Panc1 (cell line): ENCODE measurements around the gene OLIG3. TPM values are rescaled to one million over a fixed set of nuclear protein-coding genes. Genes with fewer than 3 reads are reported as not detected.

Source experiments
- ATAC-seq: fragments of 200-7000 bp; cut with Tn5 transposase; 2 replicates; pipeline ENCODE4 v1.9.1; 2020; ENCODE audit warnings: mild to moderate bottlenecking, moderate library complexity
- BruUV-seq: library from RNA; stranded (reverse); fragments of 400-500 nt; replicated peaks from 2 replicates; lab custom pipeline; 2021; lab: Mats Ljungman, UMichigan
- CTCF ChIA-PET: fragments of 300-600 bp; sonication (Branson Sonifier 250); formaldehyde crosslinking; loops from one replicate; lab custom pipeline; 2022; ENCODE audit warnings: antibody characterized with exemption; lab: Charles Lee
- POLR2A ChIA-PET: fragments of 300-600 bp; sonication (Branson Sonifier 250); formaldehyde crosslinking; loops from one replicate; lab custom pipeline; 2022; ENCODE audit warnings: antibody characterized with exemption; lab: Charles Lee
- DNase-seq: peaks from one replicate; pipeline ENCODE4 v3.0.0-alpha.2; 2010; ENCODE audit warnings: low read depth, low spot score
- H3K27ac ChIP-seq: 2 replicates; pipeline ENCODE4 v1.5.1; 2011; ENCODE audit warnings: mild to moderate bottlenecking, low read length, inconsistent platforms
- H3K27me3 ChIP-seq: fragments of 200-500 bp; sonication (Bioruptor generic); 2 replicates; pipeline ENCODE4 v1.6.0; 2014; ENCODE audit warnings: low read length, inconsistent platforms; ENCODE audit not compliant: control insufficient read depth, insufficient read depth
- H3K36me3 ChIP-seq: fragments of 200-500 bp; sonication (Bioruptor generic); 2 replicates; pipeline ENCODE4 v1.5.1; 2014; ENCODE audit warnings: inconsistent platforms, mild to moderate bottlenecking, low read length, moderate library complexity; ENCODE audit not compliant: control insufficient read depth, insufficient read depth
- H3K4me1 ChIP-seq: 2 replicates; pipeline ENCODE4 v1.5.1; 2011; ENCODE audit warnings: inconsistent platforms, mild to moderate bottlenecking, low read length, moderate library complexity; ENCODE audit not compliant: control insufficient read depth, insufficient read depth
- H3K4me3 ChIP-seq, 2 experiments: 2 replicates each; pipeline ENCODE4 v1.5.1; 2011 to 2012; ENCODE audit warnings: low read depth in 2 of 2, low read length in 2 of 2, mild to moderate bottlenecking in 2 of 2, inconsistent platforms in 1 of 2, moderate library complexity in 1 of 2
- H3K9me3 ChIP-seq: fragments of 200-500 bp; sonication (Bioruptor generic); 2 replicates; pipeline ENCODE4 v1.5.1; 2014; ENCODE audit warnings: low read depth, mild to moderate bottlenecking, inconsistent platforms, low read length, moderate library complexity; ENCODE audit not compliant: control insufficient read depth, insufficient read depth
- CTCF ChIP-seq: fragments of 450-650 bp; IDR thresholded peaks from 2 replicates; pipeline ENCODE4 v1.5.1; 2017; ENCODE audit warnings: mild to moderate bottlenecking
- POLR2AphosphoS5 ChIP-seq: IDR thresholded peaks from 2 replicates; pipeline ENCODE4 v1.6.1; 2012; ENCODE audit warnings: mild to moderate bottlenecking, low read depth, low read length, moderate library complexity
- SIN3A ChIP-seq: IDR thresholded peaks from 2 replicates; pipeline ENCODE4 v1.6.1; 2012; ENCODE audit warnings: low read depth, mild to moderate bottlenecking, low read length, moderate library complexity, borderline replicate concordance; ENCODE audit not compliant: insufficient read depth
- TCF7L2 ChIP-seq: IDR thresholded peaks from 2 replicates; pipeline ENCODE4 v1.6.1; 2011; ENCODE audit warnings: mild to moderate bottlenecking, low read depth, low read length, inconsistent platforms
- in situ Hi-C: cut with HindIII; loops from 2 replicates; pipeline ENCODE4 v1.10.0; 2016; ENCODE audit warnings: low sequenced_read_pairs, low pct_unique_long_range_greater_than_20kb
- intact Hi-C: fragments of 100-400 bp; cut with micrococcal nuclease; formaldehyde crosslinking; loops from one replicate; pipeline ENCODE4 v1.10.0; 2022; ENCODE audit not compliant: unreplicated experiment
- total RNA-seq: library from RNA; stranded (reverse); gene quantifications from one replicate; pipeline ENCODE4 v1.2.1, GENCODE V29; 2021; ENCODE audit not compliant: unreplicated experiment

OLIG3 gene
- total RNA-seq, 1 experiment from 2014 or later: not detected

DNA sequence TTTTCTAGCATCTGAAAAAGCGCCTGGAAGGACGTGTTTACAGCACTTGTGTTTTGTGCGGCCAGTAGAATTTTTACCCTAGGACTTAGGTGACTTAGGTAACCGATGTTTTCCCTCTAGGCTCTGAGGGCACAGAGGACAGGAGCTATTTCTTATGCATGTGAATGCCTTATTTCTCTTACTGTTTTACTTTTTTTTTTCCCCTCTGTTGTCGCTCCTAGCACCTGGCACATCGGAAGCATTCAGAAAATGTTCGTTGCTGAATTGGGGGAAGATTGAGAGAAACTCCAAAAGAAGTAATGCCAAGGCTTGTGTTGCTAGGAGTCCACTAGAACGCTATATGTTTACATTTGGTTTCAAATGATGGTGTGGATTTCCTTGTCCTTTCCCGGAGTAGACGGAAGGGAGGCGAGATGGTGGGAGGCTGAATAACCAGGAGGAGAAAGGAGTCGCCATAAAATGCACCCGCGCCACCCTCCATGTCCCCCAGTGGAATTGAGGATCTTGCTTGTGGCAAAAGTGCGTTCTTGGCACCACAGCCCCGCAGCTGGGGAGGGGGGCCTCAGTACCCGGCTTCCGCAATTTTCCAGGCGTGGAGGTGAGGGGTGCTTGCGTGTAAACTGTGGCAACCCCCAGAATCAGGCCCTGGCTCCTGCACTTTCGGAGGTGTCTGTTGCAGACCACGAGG, 6.9 kb downstream of the OLIG3 start:
- TF ChIP-seq TCF7L2: no peak
- Histone ChIP-seq H3K4me3 (no peak overlapping the region), H3K27me3 (peaks cover 20% of the 10 kb centered on the region), H3K36me3 (no peaks in the 10 kb centered on the region), H3K9me3 (no peaks in the 10 kb centered on the region), H3K27ac (no peak overlapping the region), H3K4me1 (no peaks in the 10 kb centered on the region)
- in situ Hi-C loops: no loop called here
- BruUV-seq: no TSS peak
- POLR2A ChIA-PET: no interaction called here
- CTCF ChIA-PET: no interaction called here
- intact Hi-C loops: no loop called here
- ATAC-seq (no peak), DNase-seq (no peak)

- H3K9me3 ChIP-seq: no peaks in the 10 kb centered on the region
- H3K4me3 ChIP-seq: no peak overlapping the region
- no peak for TF ChIP-seq CTCF
- CTCF ChIA-PET: interaction anchor here (0.5 kb wide), 1 partner anchor 443 kb away, joined by 3 read pairs; no protein-coding TSS in a partner anchor
- POLR2A ChIA-PET: no interaction called here
- BruUV-seq: no TSS peak
- peaks cover 20% of the 10 kb centered on the region for H3K27me3 ChIP-seq
- H3K4me1 ChIP-seq: no peaks in the 10 kb centered on the region
- in situ Hi-C loops (no loop called here), intact Hi-C loops (no loop called here)
- ATAC-seq (no peak), DNase-seq (no peak)
- no peak overlapping the region for H3K27ac ChIP-seq
- H3K36me3 ChIP-seq: no peaks in the 10 kb centered on the region
Measured at GRCh38 chr6:137486416-137486815, 7.8 kb downstream of the OLIG3 start.

DNA sequence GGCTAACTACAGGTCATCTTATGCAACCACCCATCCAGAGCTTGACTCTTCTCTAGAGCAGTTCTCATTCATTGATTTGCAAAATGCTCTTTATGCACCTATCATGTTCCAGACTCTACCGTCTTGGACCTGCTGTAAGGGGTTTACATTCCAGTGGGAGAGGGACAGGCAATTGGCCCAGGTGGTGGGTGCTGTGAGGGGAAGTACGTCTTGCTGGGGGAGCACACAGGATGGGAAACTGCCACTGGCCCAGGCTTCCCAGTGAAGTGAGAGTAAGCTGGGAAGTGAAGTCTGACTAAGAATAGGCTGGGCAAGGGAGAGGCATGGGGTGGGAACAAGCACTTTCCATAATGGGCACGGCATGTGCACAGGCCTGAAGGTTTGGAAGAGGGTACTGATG, 13.8 kb downstream of the OLIG3 start:
- POLR2A ChIA-PET: no interaction called here
- intact Hi-C loops: no loop called here
- H3K27me3 ChIP-seq: peaks cover 7% of the 10 kb centered on the region
- DNase-seq: no peak
- no peak for ATAC-seq
- TF ChIP-seq SIN3A: no peak
- no peak for TF ChIP-seq POLR2AphosphoS5
- TF ChIP-seq CTCF: no peak
- BruUV-seq: no TSS peak
- H3K4me1 ChIP-seq: no peaks in the 10 kb centered on the region
- CTCF ChIA-PET: no interaction called here
- no peaks in the 10 kb centered on the region for H3K36me3 ChIP-seq
- H3K4me3 ChIP-seq: no peak overlapping the region
- in situ Hi-C loops: no loop called here
- no peak overlapping the region for H3K27ac ChIP-seq
- H3K9me3 ChIP-seq: no peaks in the 10 kb centered on the region
